Measurements from ENCODE around the gene BCL2L15. TPM values are rescaled to one million over a fixed set of nuclear protein-coding genes. Genes with fewer than 3 reads are reported as not detected.

The BCL2L15 gene
- total RNA-seq, 1 donor from 2014 or later, result 0.14 TPM

DNA sequence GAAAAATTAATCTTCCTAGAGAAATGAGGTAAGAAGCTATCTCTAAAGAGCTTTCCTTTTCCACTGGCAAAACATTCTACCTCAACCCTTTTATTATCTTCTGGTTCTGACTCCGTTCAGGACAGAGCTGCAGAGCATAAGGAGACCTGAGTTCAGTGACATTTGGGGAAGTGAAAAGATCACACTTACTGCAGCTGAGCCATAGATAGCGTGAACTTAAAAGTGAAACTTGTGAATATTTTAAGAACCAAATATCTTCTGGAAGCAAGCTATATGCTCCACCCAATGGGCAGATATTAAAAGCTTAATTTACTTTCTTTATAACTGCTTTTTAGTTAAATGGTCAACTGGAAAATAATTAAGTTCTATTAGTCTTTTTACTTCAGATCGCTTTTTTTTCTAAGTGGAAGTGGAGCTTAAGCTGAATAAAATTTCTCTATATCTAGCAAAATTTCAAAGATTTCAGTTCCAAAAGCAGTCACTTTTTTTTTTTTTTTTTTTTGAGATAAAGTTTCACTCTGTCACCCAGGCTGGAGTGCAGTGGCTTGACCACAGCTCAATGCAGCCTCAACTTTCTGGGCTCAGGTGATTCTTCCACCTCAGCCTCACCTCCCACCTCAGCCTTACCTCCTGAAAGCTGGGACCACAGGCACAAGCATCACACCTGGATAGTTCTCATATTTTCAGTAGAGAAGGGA, 27.8 kb downstream of the BCL2L15 start:
- Mint-ChIP-seq H3K4me1 (ENCODE audit: low read depth, unreplicated experiment) (peaks cover 24% of the 10 kb centered on the region), H3K27me3 (ENCODE audit: low read depth, unreplicated experiment) (peaks cover 3% of the 10 kb centered on the region), H3K27ac (ENCODE audit: unreplicated experiment) (no peak overlapping the region)

GRCh38 chr1:113858982-113859381, 28.4 kb downstream of the BCL2L15 start:
- Histone ChIP-seq H3K36me3 (ENCODE audit: insufficient read depth, low read length) (no peaks in the 10 kb centered on the region), H3K4me3 (ENCODE audit: insufficient read depth, low read depth, low read length) (no peak overlapping the region), H2AFZ (ENCODE audit: low read depth, low read length) (no peak overlapping the region), H3K9ac (ENCODE audit: low read length) (no peak overlapping the region), H3K4me1 (ENCODE audit: insufficient read depth, low read length) (peaks cover 16% of the 10 kb centered on the region), H3K9me3 (ENCODE audit: insufficient read depth, low read depth, low read length) (no peaks in the 10 kb centered on the region), H3K27me3 (ENCODE audit: insufficient read depth, low read length) (no peaks in the 10 kb centered on the region), H3K79me2 (ENCODE audit: insufficient read depth, low read length) (no peaks in the 10 kb centered on the region), H3K4me2 (ENCODE audit: low read length) (no peak overlapping the region), H4K20me1 (ENCODE audit: insufficient read depth, low read length) (no peaks in the 10 kb centered on the region), H3K27ac (ENCODE audit: low read depth, low read length) (no peak overlapping the region)
- Mint-ChIP-seq H3K4me3 (ENCODE audit: unreplicated experiment) (no peak overlapping the region), H3K27me3 (ENCODE audit: low read depth, unreplicated experiment) (peaks cover 3% of the 10 kb centered on the region), H3K9me3 (ENCODE audit: unreplicated experiment) (no peaks in the 10 kb centered on the region), H3K4me1 (ENCODE audit: low read depth, unreplicated experiment) (peaks cover 24% of the 10 kb centered on the region), H3K36me3 (ENCODE audit: low read depth, unreplicated experiment) (peaks cover 2% of the 10 kb centered on the region), H3K27ac (ENCODE audit: unreplicated experiment) (no peak overlapping the region)
- TF ChIP-seq, protein P1, sequence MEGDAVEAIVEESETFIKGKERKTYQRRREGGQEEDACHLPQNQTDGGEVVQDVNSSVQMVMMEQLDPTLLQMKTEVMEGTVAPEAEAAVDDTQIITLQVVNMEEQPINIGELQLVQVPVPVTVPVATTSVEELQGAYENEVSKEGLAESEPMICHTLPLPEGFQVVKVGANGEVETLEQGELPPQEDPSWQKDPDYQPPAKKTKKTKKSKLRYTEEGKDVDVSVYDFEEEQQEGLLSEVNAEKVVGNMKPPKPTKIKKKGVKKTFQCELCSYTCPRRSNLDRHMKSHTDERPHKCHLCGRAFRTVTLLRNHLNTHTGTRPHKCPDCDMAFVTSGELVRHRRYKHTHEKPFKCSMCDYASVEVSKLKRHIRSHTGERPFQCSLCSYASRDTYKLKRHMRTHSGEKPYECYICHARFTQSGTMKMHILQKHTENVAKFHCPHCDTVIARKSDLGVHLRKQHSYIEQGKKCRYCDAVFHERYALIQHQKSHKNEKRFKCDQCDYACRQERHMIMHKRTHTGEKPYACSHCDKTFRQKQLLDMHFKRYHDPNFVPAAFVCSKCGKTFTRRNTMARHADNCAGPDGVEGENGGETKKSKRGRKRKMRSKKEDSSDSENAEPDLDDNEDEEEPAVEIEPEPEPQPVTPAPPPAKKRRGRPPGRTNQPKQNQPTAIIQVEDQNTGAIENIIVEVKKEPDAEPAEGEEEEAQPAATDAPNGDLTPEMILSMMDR (IDR thresholded peaks at IDR 0.05; ENCODE audit: insufficient read depth, low read depth, low read length), result no peak
- no peak for TF ChIP-seq EZH2 (IDR thresholded peaks at IDR 0.05; ENCODE audit: insufficient read depth, low read length)
- no peak for DNase-seq (ENCODE audit: low read depth)
- FAIRE-seq, result no peak

More for the DNA sequence above, 27.8 kb downstream of the BCL2L15 start:
- TF ChIP-seq, protein P1 (IDR thresholded peaks at IDR 0.05; ENCODE audit: insufficient read depth, low read depth, low read length), result no peak
- no peak for TF ChIP-seq EZH2 (IDR thresholded peaks at IDR 0.05; ENCODE audit: insufficient read depth, low read length)
- Histone ChIP-seq H3K9ac (ENCODE audit: low read length) (no peak overlapping the region), H4K20me1 (ENCODE audit: insufficient read depth, low read length) (no peaks in the 10 kb centered on the region), H3K27ac (ENCODE audit: low read depth, low read length) (no peak overlapping the region), H3K79me2 (ENCODE audit: insufficient read depth, low read length) (no peaks in the 10 kb centered on the region), H3K9me3 (ENCODE audit: insufficient read depth, low read depth, low read length) (no peaks in the 10 kb centered on the region), H2AFZ (ENCODE audit: low read depth, low read length) (no peak overlapping the region), H3K4me3 (ENCODE audit: insufficient read depth, low read depth, low read length) (no peak overlapping the region), H3K4me1 (ENCODE audit: insufficient read depth, low read length) (peaks cover 16% of the 10 kb centered on the region), H3K4me2 (ENCODE audit: low read length) (no peak overlapping the region), H3K27me3 (ENCODE audit: insufficient read depth, low read length) (no peaks in the 10 kb centered on the region), H3K36me3 (ENCODE audit: insufficient read depth, low read length) (no peaks in the 10 kb centered on the region)
- DNase-seq (ENCODE audit: low read depth), result no peak
- Mint-ChIP-seq H3K36me3 (ENCODE audit: low read depth, unreplicated experiment) (no peaks in the 10 kb centered on the region), H3K9me3 (ENCODE audit: unreplicated experiment) (no peaks in the 10 kb centered on the region), H3K4me3 (ENCODE audit: unreplicated experiment) (no peak overlapping the region)
- FAIRE-seq, result no peak

DNA sequence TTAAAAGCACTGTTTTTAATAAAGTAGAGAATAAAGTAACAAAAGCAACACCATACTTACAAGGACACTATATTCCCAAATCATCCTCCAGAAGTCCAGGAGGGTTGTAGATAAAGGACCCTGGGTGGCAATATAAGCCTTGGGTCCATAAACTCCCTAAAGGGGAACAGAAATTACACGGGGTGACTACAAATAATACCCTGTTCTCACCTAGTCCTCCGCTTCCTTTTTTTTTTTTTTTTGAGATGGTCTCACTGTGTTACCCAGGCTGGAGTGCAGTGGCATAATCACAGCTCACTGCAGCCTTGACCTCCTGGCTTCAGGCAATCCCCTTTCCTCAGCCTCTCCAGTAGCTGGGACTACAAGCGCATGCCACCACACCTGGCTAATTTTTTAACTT, 29.0 kb downstream of the BCL2L15 start:
- no peak overlapping the region for H3K27ac ChIP-seq (ENCODE audit: low read depth, low read length)
- H4K20me1 ChIP-seq (ENCODE audit: insufficient read depth, low read length), result no peaks in the 10 kb centered on the region
- TF ChIP-seq EZH2 (IDR thresholded peaks at IDR 0.05; ENCODE audit: insufficient read depth, low read length), result no peak
- TF ChIP-seq, protein P1 (IDR thresholded peaks at IDR 0.05; ENCODE audit: insufficient read depth, low read depth, low read length), result no peak
- no peaks in the 10 kb centered on the region for H3K79me2 ChIP-seq (ENCODE audit: insufficient read depth, low read length)
- H3K36me3 ChIP-seq (ENCODE audit: insufficient read depth, low read length), result no peaks in the 10 kb centered on the region
- peaks cover 24% of the 10 kb centered on the region for H3K4me1 Mint-ChIP-seq (ENCODE audit: low read depth, unreplicated experiment)
- no peak overlapping the region for H3K4me3 ChIP-seq (ENCODE audit: insufficient read depth, low read depth, low read length)
- DNase-seq (ENCODE audit: low read depth), result no peak
- FAIRE-seq, result no peak
- no peak overlapping the region for H3K4me3 Mint-ChIP-seq (ENCODE audit: unreplicated experiment)
- peaks cover 1% of the 10 kb centered on the region for H3K27me3 Mint-ChIP-seq (ENCODE audit: low read depth, unreplicated experiment)
- H3K9me3 ChIP-seq (ENCODE audit: insufficient read depth, low read depth, low read length), result no peaks in the 10 kb centered on the region
- no peak overlapping the region for H2AFZ ChIP-seq (ENCODE audit: low read depth, low read length)
- peaks cover 2% of the 10 kb centered on the region for H3K36me3 Mint-ChIP-seq (ENCODE audit: low read depth, unreplicated experiment)
- no peak overlapping the region for H3K4me2 ChIP-seq (ENCODE audit: low read length)
- H3K9ac ChIP-seq (ENCODE audit: low read length), result no peak overlapping the region
- no peaks in the 10 kb centered on the region for H3K27me3 ChIP-seq (ENCODE audit: insufficient read depth, low read length)
- no peak overlapping the region for H3K27ac Mint-ChIP-seq (ENCODE audit: unreplicated experiment)
- H3K9me3 Mint-ChIP-seq (ENCODE audit: unreplicated experiment), result no peaks in the 10 kb centered on the region
- peaks cover 16% of the 10 kb centered on the region for H3K4me1 ChIP-seq (ENCODE audit: insufficient read depth, low read length)
